LNCAP (cell line): ENCODE data around the gene UGT1A6.

Source experiments
- TF ChIP-seq, protein P1 (sequence below): fragments of 450-650 bp; IDR thresholded peaks from 2 replicates; pipeline ENCODE4 v1.5.1; 2017; ENCODE audit warnings: mild to moderate bottlenecking

Gene UGT1A6

GRCh38 chr2:233700028-233700635, 7.4 kb downstream of the UGT1A6 start:
- TF ChIP-seq, protein P1, sequence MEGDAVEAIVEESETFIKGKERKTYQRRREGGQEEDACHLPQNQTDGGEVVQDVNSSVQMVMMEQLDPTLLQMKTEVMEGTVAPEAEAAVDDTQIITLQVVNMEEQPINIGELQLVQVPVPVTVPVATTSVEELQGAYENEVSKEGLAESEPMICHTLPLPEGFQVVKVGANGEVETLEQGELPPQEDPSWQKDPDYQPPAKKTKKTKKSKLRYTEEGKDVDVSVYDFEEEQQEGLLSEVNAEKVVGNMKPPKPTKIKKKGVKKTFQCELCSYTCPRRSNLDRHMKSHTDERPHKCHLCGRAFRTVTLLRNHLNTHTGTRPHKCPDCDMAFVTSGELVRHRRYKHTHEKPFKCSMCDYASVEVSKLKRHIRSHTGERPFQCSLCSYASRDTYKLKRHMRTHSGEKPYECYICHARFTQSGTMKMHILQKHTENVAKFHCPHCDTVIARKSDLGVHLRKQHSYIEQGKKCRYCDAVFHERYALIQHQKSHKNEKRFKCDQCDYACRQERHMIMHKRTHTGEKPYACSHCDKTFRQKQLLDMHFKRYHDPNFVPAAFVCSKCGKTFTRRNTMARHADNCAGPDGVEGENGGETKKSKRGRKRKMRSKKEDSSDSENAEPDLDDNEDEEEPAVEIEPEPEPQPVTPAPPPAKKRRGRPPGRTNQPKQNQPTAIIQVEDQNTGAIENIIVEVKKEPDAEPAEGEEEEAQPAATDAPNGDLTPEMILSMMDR: no peak

DNA sequence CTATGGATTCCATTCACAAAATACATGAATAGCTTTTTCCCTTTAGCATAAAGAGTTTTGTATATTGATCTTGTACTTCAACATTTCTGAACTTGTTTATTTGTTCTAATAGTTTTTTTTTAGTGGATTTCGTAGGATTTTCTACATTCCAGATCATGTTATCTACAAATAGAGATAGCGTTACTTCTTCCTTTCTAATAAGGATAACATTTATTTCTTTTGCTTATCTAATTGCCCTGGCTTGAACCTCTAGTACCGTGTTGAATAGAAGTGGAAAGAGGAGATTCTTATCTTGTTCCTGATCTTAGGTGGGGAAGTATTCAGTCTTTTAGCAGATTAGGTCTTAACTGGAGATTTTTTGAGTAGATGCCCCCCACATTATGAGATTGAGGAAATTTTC, 9.5 kb downstream of the UGT1A6 start:
- TF ChIP-seq, protein P1: no peak

GRCh38 chr2:233705911-233706506, 13.3 kb downstream of the UGT1A6 start:
- TF ChIP-seq, protein P1: no peak

GRCh38 chr2:233706720-233707119, 14.0 kb downstream of the UGT1A6 start:
- TF ChIP-seq, protein P1: no peak

GRCh38 chr2:233707940-233708644, 15.4 kb downstream of the UGT1A6 start:
- TF ChIP-seq, protein P1: no peak

- TF ChIP-seq, protein P1: no peak
Observed at GRCh38 chr2:233708942-233709341, 16.3 kb downstream of the UGT1A6 start.

- TF ChIP-seq, protein P1: peak; percentile 90
Observed at GRCh38 chr2:233711312-233712008, 18.8 kb downstream of the UGT1A6 start.
